NT2/D1 (cell line): ENCODE measurements around the gene CCDC40.

Experiments used
- SUZ12 ChIP-seq: IDR thresholded peaks from 2 replicates; pipeline ENCODE4 v1.6.1; 2011; ENCODE audit not compliant: insufficient read length, insufficient read depth; ENCODE audit errors: extremely low read depth
- YY1 ChIP-seq: IDR thresholded peaks from 2 replicates; pipeline ENCODE4 v1.6.1; 2011; ENCODE audit not compliant: insufficient read length, insufficient read depth
- ZNF274 ChIP-seq: IDR thresholded peaks from 2 replicates; pipeline ENCODE4 v1.6.1; 2011; ENCODE audit warnings: mild to moderate bottlenecking, low read depth, low read length

- TF ChIP-seq ZNF274 (no peak), YY1 (no peak), SUZ12 (no peak)
These were observed 15.2 kb downstream of the CCDC40 start for GRCh38 chr17:80051681-80052080.
